Hematopoietic multipotent progenitor cell treated with erythropoietin and hydrocortisone succinate and interleukin-3 and kit ligand, for 17 days (in vitro differentiated cells): ENCODE data around the gene SNX20.
A peak's percentile ranks its signal among the peaks of the same experiment; 100 is the strongest.

ENCODE experiments used
- DNase-seq: peaks from one replicate; pipeline ENCODE4 v3.0.0-alpha.2; 2015; ENCODE audit warnings: low spot score

The SNX20 gene

DNA sequence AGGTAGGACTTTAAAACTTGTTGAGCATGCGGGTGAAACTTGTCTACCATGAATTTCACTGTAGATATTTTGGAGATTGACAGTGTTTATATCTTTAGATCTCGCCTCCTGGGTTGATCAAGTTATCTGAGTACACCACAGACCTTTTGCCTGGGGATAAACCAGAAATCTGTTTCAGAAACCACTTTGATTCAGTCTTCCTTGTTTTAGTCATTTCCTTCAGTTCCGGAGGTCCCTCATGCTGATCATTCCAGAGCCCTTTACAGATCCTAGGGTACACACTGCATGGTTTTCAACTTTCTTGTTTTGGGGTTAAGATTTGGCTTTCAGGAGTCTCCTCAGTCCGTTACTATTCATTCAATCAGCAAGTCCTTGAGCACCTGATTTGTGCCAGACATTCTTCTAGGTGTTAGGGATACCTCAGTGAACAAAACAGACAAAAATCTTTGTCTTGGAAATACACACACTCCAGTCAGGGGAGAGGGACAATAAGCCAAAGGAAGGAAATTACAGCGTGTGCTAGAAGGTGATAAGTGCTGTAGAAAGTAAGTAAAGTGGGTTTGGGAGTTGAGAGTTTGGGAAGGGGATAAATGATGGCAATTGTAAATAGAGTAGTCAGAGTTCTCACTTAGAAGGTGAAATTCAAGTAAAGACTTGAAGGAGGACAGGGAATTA lies 24.5 kb upstream of the SNX20 start:
- no peak for DNase-seq

- no peak for DNase-seq
Measured at GRCh38 chr16:50704245-50704644, 23.1 kb upstream of the SNX20 start.

- DNase-seq: no peak
Measured at GRCh38 chr16:50702725-50703124, 21.6 kb upstream of the SNX20 start.

GRCh38 chr16:50699326-50700159 lies 18.4 kb upstream of the SNX20 start:
- no peak for DNase-seq

GRCh38 chr16:50697881-50698767 lies 17.0 kb upstream of the SNX20 start:
- peak; percentile 9 for DNase-seq

GRCh38 chr16:50697421-50697715 lies 16.3 kb upstream of the SNX20 start:
- no peak for DNase-seq

- peak; percentile 82 for DNase-seq
Measured at GRCh38 chr16:50696575-50697420, 15.7 kb upstream of the SNX20 start.

DNA sequence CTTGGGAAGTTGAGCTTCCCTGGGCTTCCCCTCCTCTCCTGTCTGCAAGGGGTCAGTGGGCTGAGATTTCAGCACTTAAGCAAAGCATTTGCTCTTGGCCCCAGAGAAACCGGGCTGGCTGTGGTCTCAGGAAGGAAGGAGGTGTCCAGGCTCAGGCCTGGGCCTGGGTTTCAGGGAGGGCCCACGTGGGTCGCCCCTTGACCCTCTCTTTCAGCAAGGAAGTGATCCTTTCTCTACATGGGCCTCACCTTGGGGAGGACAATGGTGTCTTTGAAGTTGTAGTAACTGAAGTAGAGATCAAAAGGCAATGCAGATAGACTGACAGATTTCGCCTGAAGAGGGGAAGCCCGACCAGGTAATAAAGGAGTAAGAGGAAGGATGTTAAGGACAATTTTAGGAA lies 15.0 kb upstream of the SNX20 start:
- no peak for DNase-seq

DNA sequence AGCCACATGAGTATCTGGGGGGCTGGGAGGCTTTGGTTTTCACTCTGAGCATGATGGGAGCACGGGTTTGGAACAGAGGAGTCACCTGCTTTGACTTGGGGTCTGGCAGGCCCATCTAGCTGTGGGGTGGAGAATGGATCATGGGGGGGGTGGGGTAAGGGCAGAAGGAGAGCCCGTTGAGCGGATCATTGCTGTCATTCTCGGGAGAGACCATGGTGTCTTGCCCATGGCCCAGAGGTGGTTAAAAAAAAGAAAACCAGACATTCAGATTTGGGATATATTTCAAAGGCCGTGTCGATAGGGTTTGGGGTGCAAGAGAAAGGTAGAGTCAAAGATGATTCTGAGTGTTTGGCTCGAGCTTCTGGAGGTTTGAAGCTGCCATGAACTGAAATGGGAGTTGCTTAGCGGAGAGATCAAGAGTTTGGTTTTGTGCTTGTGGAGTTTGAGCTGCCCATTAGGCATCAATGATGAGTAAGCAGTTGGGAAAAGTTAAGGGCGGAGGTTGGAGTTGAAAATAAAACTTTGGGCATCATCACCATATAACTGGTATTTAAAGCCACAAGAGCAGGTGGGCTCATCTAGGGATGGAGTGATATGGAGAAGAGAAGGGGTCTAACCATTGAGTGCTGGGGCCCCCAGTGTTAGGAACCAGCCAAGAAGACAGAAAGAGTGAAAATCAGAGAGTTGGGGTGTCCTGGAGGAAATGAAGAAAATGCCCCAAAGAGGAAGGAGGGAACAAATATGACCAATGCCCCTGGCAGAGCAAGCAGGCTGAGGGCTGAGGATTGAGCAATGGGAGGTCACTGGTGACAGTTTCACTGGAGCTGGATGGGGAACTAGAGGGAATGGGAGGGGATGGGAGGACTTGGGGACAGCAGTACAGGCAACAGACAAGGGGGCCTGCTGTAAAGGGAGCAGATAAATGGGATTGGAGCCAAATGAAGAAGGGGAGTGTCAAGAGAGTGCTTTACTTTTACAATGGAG lies 14.2 kb upstream of the SNX20 start:
- DNase-seq: no peak

GRCh38 chr16:50694206-50694605 lies 13.1 kb upstream of the SNX20 start:
- no peak for DNase-seq

DNA sequence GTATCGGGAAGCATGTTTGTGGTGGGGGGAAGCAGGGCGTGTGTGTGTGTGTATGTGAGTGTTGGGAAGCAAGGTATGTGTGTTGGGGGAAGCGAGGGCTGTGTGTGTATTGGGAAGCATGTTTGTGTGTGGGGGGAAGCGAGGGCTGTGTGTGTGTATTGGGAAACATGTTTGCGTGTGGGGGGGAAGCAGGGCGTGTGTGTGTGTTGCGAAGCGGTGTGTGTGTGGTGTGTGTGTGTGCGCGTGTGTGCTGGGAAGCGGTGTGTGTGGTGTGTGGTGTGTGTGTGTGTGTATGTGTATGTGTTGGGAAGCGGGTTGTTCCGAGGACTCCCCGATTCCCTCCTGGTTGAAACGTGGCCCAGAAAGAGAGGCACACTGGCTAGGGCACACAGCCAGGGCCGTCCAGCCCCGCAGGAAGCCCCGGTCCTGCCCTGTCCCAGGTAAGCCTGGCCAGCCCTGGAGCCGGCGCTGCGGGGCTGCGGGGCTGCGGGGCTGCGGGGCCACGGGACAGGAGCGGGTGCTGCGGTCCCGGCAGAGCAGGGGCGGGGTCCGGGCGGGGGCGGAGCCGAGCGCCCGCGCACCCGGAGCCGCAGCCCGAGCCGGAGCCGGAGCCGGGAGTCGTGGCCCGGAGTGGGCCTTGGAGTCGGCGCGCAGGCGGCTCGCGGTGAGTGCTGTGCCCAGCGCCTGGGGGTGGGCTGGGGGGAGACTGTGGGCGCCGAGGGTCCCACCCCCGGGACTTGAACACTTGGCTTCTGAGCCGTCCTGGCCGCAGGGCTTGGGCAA lies 12.1 kb upstream of the SNX20 start, which contains the start of gene NOD2:
NOD2 (plus strand) TSS at position 608 of the 783 bp plus-strand sequence. CDS start 5,890 bp downstream, outside the sequence.
- DNase-seq: no peak

DNA sequence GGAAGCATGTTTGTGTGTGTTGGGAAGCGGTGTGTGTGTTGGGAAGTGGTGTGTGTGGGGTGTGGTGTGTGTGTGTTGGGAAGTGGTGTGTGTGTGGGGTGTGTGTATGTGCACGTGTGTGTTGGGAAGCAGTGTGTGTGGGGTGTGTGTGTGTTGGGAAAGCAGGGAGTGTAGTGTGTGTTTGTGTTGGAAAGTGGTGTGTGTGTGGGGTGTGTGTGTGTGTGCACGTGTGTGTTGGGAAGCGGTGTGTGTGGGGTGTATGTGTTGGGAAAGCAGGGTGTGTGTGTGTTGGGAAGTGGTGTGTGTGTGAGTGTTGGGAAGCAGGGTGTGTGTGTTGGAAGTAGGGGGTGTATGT lies 11.5 kb upstream of the SNX20 start:
- no peak for DNase-seq

DNA sequence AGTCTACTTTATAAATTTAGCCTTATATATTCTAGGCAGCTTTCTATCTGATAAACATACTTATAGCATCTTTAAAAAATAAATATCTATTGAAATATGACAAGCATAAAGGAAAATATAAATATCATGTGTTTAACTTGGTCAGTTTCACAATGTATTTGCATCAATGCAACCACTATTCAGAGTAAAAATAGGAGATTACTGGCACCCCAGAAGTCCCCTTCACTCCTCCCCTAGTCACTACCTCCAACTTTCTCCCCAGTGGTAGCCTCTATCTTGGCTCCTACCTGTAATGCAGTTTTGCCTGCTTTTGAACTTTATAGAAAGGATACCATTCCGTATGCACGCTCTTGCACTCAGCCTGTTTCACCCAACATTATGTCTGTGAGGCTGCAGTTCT lies 9.1 kb upstream of the SNX20 start:
- no peak for DNase-seq

DNA sequence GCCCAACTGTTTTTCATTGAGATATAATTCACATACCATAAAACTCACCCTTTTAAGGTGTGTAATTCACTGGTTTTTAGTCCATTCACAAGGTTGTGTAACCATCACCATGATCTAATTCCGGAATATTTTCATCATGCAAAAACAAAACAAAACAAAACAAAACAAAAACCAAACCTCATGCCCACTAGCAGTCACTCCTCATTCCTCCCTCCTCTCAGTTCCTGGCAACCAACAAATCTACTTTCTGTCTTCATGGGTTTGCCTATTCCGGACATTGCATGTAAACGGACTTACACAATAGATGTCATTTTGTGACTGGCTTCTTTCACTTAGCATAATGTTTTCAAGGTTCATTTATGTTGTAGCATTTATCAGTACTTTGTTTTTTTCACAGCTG lies 7.8 kb upstream of the SNX20 start:
- DNase-seq: no peak

DNA sequence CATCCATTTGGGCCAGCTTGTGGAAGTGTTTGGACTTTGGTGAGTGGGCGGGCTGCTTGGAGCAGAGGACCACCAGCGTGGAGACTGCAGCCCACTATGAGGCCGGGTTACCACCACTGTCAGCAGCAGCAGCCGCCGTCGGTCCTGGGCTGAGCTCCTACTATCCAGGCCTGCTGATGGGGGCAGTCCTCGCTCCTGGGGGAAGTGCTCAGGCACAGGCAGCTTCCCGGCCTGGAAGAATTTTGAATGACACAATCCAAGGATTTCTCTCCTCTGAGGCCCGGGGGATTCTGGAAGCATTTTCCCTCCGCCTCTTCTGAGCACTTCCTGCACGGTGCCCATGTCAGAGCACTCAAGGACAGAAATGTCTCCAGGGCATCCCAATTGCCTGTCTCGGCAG lies 7.0 kb upstream of the SNX20 start:
- DNase-seq: no peak

DNA sequence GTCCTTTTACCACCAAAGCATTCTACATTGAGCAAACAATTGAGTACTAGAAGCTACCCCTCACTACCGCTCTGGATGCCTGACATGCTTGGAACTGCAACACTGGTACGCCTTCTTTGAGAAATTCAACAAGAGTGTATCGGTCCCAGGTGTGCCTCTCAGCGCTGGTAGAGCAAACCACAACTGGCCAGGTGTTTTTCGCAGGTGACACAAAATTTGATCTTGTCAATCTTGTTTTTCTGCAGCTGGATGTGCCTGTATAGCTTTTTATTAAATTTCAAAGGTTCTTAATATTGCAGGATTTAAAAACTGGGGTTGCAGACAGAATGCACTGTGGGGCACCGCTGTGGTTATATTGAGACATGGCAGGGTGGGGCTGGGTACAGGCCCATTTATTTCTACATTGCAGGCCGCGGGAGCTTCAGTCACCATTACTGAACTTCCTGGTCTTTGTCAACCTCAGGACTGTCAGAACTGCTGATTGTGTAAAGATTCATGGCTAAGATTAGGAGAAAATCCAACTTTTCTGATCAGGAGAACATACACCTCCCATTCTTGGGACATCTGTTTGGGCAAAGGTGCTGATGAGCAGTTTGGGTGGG lies 4.5 kb upstream of the SNX20 start:
- DNase-seq: no peak

DNA sequence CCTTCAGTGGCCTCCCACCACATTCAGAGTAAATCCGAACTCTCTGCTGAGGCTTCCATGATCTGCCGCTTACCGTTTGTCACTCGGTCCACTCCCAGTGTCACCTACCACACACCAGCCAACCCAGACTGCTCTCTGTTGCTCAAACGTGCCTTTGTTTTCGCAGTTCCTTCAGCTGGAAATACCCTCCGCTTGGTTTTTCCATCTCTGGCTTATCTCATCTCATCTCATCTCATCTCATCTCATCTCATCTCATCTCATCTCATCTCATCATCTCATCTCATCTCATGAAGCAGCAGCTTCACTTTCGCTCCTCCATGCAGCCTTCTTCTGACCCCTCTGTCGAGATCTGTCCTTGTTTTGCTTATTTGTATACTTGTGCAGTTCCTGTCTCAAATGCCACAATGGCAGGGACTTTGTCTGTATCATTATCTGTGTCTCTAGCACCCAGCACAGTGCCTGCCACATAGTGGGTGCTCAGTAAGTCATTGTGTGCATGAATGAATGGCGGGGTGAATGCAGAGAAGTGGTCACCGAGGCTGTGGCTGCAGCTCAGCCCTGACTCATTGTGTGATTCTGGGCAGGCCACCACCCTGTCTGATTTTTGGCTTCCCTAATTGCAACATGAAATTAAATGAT lies 3.8 kb upstream of the SNX20 start:
- DNase-seq: no peak

- no peak for DNase-seq
Measured at GRCh38 chr16:50683689-50684374, 2.7 kb upstream of the SNX20 start.
